Common myeloid progenitor, CD34-positive (primary cell): Measurements from ENCODE around the gene TMUB2.
"Not testable (repeated sequence)": the region's sequence is repeated elsewhere in the genome, so short reads cannot be mapped to it uniquely, and the experiment has no call there.

Source experiments
- CTCF ChIA-PET: fragments of 350-600 bp; sonication (Branson Sonifier 250); formaldehyde crosslinking; loops from one replicate; lab custom pipeline; 2021; ENCODE audit warnings: antibody characterized with exemption; lab: Charles Lee
- POLR2A ChIA-PET: fragments of 350-600 bp; sonication (Branson Sonifier 250); formaldehyde crosslinking; loops from one replicate; lab custom pipeline; 2021; ENCODE audit warnings: antibody characterized with exemption; lab: Charles Lee
- DNase-seq, 3 donors: peaks; one replicate each; pipeline versions ENCODE4 v3.0.0 to v3.0.0-alpha.2; 2013
- H3K27ac ChIP-seq, 2 experiments: 1 replicate in 1 of 2; 2 replicates in 1 of 2; pipeline ENCODE4 v1.7.0; 2013; ENCODE audit warnings: inconsistent platforms in 2 of 2, low read length in 2 of 2, mild to moderate bottlenecking in 2 of 2, low read depth in 1 of 2, moderate library complexity in 1 of 2; ENCODE audit not compliant: severe bottlenecking in 2 of 2, insufficient read depth in 1 of 2, poor library complexity in 1 of 2
- H3K27me3 ChIP-seq, 5 experiments: replicated peaks in 2 of 5; 1 replicate in 3 of 5; 2 replicates in 2 of 5; pipeline versions ENCODE4 v1.6.1 to v1.7.0; 2013; ENCODE audit warnings: low read length in 4 of 5, mild to moderate bottlenecking in 2 of 5, moderate library complexity in 2 of 5, inconsistent platforms in 1 of 5; ENCODE audit not compliant: insufficient read depth in 5 of 5, control insufficient read depth in 4 of 5
- H3K36me3 ChIP-seq, 4 experiments: 1 replicate in 2 of 4; 2 replicates in 2 of 4; pipeline versions ENCODE4 v1.6.1 to v1.7.0; 2013; ENCODE audit warnings: low read length in 3 of 4, control low read depth in 1 of 4, mild to moderate bottlenecking in 1 of 4; ENCODE audit not compliant: control insufficient read depth in 4 of 4, insufficient read depth in 4 of 4
- H3K4me1 ChIP-seq, 4 experiments: 1 replicate in 3 of 4; 2 replicates in 1 of 4; pipeline versions ENCODE4 v1.6.1 to v1.7.1; 2013; ENCODE audit warnings: low read length in 3 of 4, mild to moderate bottlenecking in 3 of 4, control low read depth in 1 of 4, inconsistent platforms in 1 of 4, moderate library complexity in 1 of 4; ENCODE audit not compliant: control insufficient read depth in 4 of 4, insufficient read depth in 4 of 4; ENCODE audit errors: control extremely low read depth in 1 of 4
- H3K4me3 ChIP-seq, 7 experiments: 1 replicate in 4 of 7; 2 replicates in 3 of 7; pipeline versions ENCODE4 v1.5.1 to v1.7.0; 2013; ENCODE audit warnings: mild to moderate bottlenecking in 7 of 7, low read length in 6 of 7, moderate library complexity in 6 of 7, inconsistent platforms in 2 of 7, low read depth in 2 of 7, control low read depth in 1 of 7; ENCODE audit not compliant: insufficient read depth in 4 of 7, control insufficient read depth in 1 of 7; ENCODE audit errors: extremely low read depth in 1 of 7
- H3K9me3 ChIP-seq, 5 experiments: 1 replicate in 4 of 5; 2 replicates in 1 of 5; pipeline versions ENCODE4 v1.6.1 to v1.7.1; 2013; ENCODE audit warnings: low read length in 4 of 5, mild to moderate bottlenecking in 2 of 5, inconsistent platforms in 1 of 5, low read depth in 1 of 5, moderate library complexity in 1 of 5; ENCODE audit not compliant: control insufficient read depth in 4 of 5, insufficient read depth in 2 of 5; ENCODE audit errors: control extremely low read depth in 1 of 5
- WGBS: methylation state at CpG from one replicate; pipeline ENCODE4 v1.1.5; 2013; ENCODE audit not compliant: insufficient coverage; 5-methylcytosine and 5-hydroxymethylcytosine counted together

The TMUB2 gene

DNA sequence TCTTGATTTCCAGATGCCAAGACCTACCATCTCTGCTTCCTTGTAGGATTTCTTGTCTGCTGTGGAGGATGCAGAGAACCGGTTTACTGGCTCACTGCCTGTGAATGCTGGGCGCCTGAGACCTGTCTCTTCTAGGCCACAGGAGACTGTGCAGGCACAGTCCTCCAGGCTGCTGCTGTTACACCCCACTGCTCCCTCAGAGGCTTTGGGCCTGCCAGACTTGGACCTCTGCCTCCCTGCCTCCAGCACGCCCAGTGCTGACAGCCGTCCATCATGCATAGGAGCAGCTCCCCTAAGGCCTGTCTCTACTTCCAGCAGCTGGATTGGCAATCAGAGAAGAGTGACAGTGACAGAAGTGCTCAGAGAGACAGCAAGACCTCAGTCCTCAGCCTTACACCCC is 39.0 kb upstream of the TMUB2 start:
- WGBS: 94% methylated on average over 4 of the region's 4 CpGs
- Histone ChIP-seq H3K27ac (no peak overlapping the region), H3K9me3 (no peaks in the 10 kb centered on the region), H3K27me3 (no peaks in the 10 kb centered on the region), H3K36me3 (peaks cover 2 to 62% (median 19%) of the 10 kb centered on the region in 4 experiments), H3K4me1 (peaks cover 0 to 10% (median 2%) of the 10 kb centered on the region in 4 experiments), H3K4me3 (no peak overlapping the region)
- ChIA-PET POLR2A (no interaction called here), CTCF (interaction anchor here (7.4 kb wide), 1 partner anchor 21 kb away, joined by 41 read pairs; the partner anchor contains the start of gene ASB16)
- no peak for DNase-seq

DNA sequence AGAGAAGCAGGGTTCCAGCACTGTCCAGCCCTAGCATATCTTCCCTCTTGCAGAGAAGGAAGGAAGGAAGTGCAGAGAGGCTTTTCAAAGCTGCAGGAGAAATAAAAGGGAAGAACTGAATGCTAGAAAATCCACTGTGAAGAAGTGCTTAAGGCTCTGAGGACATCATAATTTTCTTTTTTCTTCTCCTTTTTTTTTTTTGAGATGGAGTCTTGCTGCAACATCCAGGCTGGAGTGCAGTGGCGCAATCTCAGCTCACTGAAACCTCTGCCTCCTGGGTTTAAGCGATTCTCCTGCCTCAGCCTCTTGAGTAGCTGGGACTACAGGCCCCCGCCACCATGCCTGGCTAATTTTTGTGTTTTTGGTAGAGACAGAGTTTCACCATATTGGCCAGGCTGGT is 37.7 kb upstream of the TMUB2 start:
- H3K9me3 ChIP-seq, H3K27me3 ChIP-seq, H3K27ac ChIP-seq, H3K4me3 ChIP-seq, DNase-seq, H3K4me1 ChIP-seq: not testable (repeated sequence)
- ChIA-PET POLR2A (interaction anchor here (0.6 to 0.8 kb wide), 2 partner anchors 8 to 63 kb away, joined by 3 read pairs; no protein-coding TSS in a partner anchor), CTCF (interaction anchor here (1.3 kb wide), 1 partner anchor 11 kb away, joined by 5 read pairs; no protein-coding TSS in a partner anchor)
- H3K36me3 ChIP-seq: peaks cover 2 to 64% (median 20%) of the 10 kb centered on the region in 4 experiments
- WGBS: no CpG with 5 or more reads among the region's 3 CpGs

DNA sequence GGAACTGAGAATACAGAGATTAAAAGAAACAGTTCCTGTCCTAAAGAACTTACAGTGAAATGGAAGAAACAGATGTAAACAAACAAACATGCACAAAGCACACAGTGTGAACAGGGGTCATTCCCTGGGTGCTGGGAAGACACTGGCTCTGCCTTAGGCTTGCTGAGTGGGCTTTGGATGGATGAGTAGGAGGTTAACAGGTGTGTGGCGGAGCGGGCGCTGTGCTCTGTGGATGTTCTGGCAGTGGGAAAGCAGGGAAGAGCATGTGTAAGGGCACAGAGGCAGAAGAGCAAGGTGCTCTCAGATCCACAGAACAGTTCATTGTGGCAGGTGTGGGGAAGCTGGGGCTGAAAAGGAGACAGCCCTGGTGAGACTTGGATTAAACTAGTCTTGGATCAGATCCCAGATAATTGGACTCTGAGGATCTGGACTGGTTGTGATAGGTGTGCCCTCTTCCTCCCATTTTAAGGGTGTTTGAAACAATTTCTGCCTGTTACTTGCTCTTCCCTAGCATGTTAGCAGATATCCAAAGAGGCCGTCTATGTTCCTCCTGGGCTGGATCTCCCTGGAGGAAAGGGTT is 36.9 kb upstream of the TMUB2 start:
- ChIA-PET POLR2A (interaction anchor here (0.6 kb wide), 1 partner anchor 63 kb away, joined by 3 read pairs; no protein-coding TSS in a partner anchor), CTCF (interaction anchor here (1.3 to 2.5 kb wide), 2 partner anchors 11 to 18 kb away, joined by 5 to 9 read pairs; no protein-coding TSS in a partner anchor)
- Histone ChIP-seq H3K9me3 (no peaks in the 10 kb centered on the region), H3K27ac (no peak overlapping the region), H3K36me3 (peaks cover 2 to 72% (median 20%) of the 10 kb centered on the region in 4 experiments), H3K27me3 (no peaks in the 10 kb centered on the region), H3K4me3 (no peak overlapping the region), H3K4me1 (peaks cover 0 to 6% (median 0%) of the 10 kb centered on the region in 4 experiments)
- 100% methylated on average over 3 of the region's 4 CpGs for WGBS
- DNase-seq: no peak

DNA sequence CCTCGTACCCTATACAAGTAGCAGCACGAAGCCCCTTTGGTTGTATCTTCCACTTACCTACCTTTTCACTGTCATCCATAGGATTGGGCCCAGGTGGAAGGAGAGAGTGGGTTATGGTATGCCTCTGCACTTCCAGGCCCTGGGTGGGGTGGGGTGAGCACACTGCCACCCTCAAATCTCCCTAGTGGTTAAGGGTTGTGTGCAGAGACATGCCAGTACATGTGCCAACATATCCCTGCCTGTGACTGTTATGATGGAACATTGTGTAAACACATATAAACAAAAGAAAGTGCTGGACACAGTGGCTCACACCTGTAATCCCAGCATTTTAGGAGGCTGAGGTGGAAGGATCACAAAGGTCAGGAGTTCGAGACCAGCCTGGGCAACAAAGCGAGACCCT is 33.9 kb upstream of the TMUB2 start:
- DNase-seq: no peak
- no peaks in the 10 kb centered on the region for H3K27me3 ChIP-seq
- CTCF ChIA-PET: interaction anchor here (0.6 to 2.6 kb wide), 2 partner anchors 9 to 33 kb away, joined by 3 to 7 read pairs; no protein-coding TSS in a partner anchor
- no peak overlapping the region for H3K4me3 ChIP-seq
- POLR2A ChIA-PET: interaction anchor here (0.5 kb wide), 1 partner anchor 20 kb away, joined by 3 read pairs; no protein-coding TSS in a partner anchor
- no peaks in the 10 kb centered on the region for H3K9me3 ChIP-seq
- peaks cover 0 to 6% (median 0%) of the 10 kb centered on the region in 4 experiments for H3K4me1 ChIP-seq
- peak overlapping the region in 1 of 2 experiments; percentile 7 for H3K27ac ChIP-seq
- no CpG with 5 or more reads among the region's 4 CpGs for WGBS
- peaks cover 2 to 59% (median 14%) of the 10 kb centered on the region in 4 experiments for H3K36me3 ChIP-seq

DNA sequence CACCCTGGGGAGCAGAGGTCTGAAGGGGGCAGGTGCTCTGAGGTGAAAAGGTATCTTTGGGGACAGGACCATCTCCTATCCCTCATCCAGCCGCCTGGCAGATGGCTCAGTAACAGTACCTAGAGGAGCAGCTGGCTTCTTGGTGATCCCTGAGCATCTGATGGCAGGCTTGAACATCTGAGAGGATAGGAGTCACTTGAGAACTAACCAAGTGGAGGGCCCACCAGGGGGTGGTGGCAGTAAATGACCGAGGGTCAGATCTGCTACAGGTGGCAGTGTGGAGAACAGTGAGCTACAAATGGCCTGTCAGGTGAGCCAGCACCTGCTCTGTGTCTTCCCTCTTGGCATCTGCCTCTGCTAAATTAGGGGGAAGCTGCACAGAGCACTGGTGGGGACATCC is 31.3 kb upstream of the TMUB2 start:
- WGBS: 93% methylated on average over 2 of the region's 2 CpGs

DNA sequence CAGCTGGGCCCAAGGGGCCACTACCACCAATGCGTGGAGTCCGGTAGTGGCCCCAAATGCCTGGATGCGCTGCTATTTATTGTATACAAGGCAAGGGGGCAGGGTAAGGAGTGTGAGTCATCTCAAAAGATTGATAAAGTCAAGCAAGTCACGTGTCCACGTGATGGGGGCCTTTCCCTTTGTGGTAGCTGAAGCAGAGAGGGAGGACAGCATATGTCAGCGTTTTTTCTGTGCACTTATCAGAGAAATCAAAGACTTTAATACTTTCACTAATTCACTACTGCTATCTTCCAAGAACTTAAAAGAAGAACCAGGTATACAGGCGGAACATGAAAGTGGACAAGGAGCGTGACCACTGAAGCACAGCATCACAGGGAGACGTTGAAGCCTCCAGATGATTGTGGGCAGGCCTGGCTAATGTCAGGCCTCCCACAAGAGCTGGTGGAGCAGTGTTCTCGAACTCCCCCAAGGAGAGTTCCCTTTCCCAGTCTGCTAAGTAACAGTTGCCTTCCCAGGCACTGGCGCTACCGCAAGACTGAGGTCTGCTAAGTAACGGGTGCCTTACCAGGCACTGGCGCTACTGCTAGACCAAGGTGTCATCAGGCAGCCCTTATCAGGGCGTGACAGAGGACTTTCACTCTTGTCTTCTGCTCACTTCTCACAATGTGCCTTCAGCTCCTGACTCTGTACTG is 27.1 kb upstream of the TMUB2 start:
- POLR2A ChIA-PET: interaction anchor here (0.6 kb wide), 1 partner anchor 13 kb away, joined by 3 read pairs; no protein-coding TSS in a partner anchor
- H3K9me3 ChIP-seq: no peaks in the 10 kb centered on the region
- H3K4me1 ChIP-seq: no peaks in the 10 kb centered on the region
- peak overlapping the region in 1 of 2 experiments; percentile 49 for H3K27ac ChIP-seq
- DNase-seq: peak in 2 of 3 donors; percentile 43 to 63
- CTCF ChIA-PET: interaction anchor here (0.8 to 1.8 kb wide), 2 partner anchors 9 to 12 kb away, joined by 5 to 6 read pairs; no protein-coding TSS in a partner anchor
- H3K36me3 ChIP-seq: peaks cover 0 to 46% (median 10%) of the 10 kb centered on the region in 4 experiments
- no peaks in the 10 kb centered on the region for H3K27me3 ChIP-seq
- H3K4me3 ChIP-seq: no peak overlapping the region
- WGBS: 89% methylated on average over 9 of the region's 15 CpGs

More for the DNA sequence above, 31.3 kb upstream of the TMUB2 start:
- Histone ChIP-seq H3K4me3 (no peak overlapping the region), H3K9me3 (no peaks in the 10 kb centered on the region), H3K27ac (no peak overlapping the region), H3K4me1 (peaks cover 0 to 6% (median 0%) of the 10 kb centered on the region in 4 experiments), H3K36me3 (peaks cover 2 to 56% (median 11%) of the 10 kb centered on the region in 4 experiments), H3K27me3 (no peaks in the 10 kb centered on the region)
- POLR2A ChIA-PET: no interaction called here
- CTCF ChIA-PET: no interaction called here
- DNase-seq: no peak
